ENCODE measurements around the gene IFT88. TPM values are rescaled to one million over a fixed set of nuclear protein-coding genes. Genes with fewer than 3 reads are reported as not detected.

Gene IFT88
- total and polyA plus RNA-seq, 2 of the 4 experiments (the other 2 are of a cell fraction): 5.5 to 8.6 TPM

DNA sequence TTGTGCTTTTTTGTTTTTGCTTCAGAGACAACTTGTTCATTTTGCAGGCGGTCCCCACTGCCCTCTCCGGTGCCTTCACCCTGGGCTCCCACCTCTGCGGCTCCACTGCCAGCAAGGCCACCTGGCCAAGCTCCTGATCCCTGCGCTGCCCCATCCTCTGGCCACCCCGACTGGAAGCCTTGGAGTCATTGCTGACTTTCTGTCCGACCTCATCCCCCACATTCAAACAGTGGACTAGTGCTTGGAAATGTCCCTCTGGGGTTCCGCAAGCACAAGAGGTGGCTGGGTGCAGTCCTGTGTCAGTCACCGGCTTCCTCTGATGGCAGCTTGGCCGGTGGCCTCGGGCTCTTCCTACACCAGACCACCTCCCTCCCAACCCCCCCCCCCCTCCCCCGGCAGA, 153.5 kb downstream of the IFT88 start:
- Histone ChIP-seq H3K27me3 (ENCODE audit: control insufficient read depth, insufficient read depth, low read length) (peaks cover 7% of the 10 kb centered on the region; the same call in 1 of the 2 replicates), H2AK5ac (ENCODE audit: low read depth, low read length) (no peak overlapping the region), H2BK15ac (ENCODE audit: low read depth, low read length) (no peak overlapping the region), H3K4me1 (ENCODE audit: control insufficient read depth, insufficient read depth, low read length) (peaks cover 2% of the 10 kb centered on the region; the same call in 1 of the 2 replicates), H3K9me1 (ENCODE audit: insufficient read depth, low read length) (peaks cover 6% of the 10 kb centered on the region; the same call in 1 of the 2 replicates), H4K20me1 (ENCODE audit: insufficient read depth, low read length) (no peaks in the 10 kb centered on the region), H2BK120ac (ENCODE audit: low read depth, low read length) (no peak overlapping the region), H4K8ac (ENCODE audit: low read depth in 2 of 2, low read length in 2 of 2) (no peak overlapping the region), H3K27ac (ENCODE audit: insufficient read depth, low read length) (no peak overlapping the region), H2BK5ac (ENCODE audit: low read depth, low read length, poor library complexity, severe bottlenecking) (no peak overlapping the region), H3K9ac (ENCODE audit: low read depth, low read length) (no peak overlapping the region), H3K79me1 (ENCODE audit: low read depth in 1 of 2, low read length in 2 of 2) (no peaks in the 10 kb centered on the region), H4K91ac (ENCODE audit: insufficient read depth, low read depth, low read length) (no peak overlapping the region), H3K36me3 (ENCODE audit: control insufficient read depth, insufficient read depth, low read length) (no peaks in the 10 kb centered on the region), H3K4ac (ENCODE audit: low read depth, low read length) (no peak overlapping the region), H2AFZ (replicated peaks; ENCODE audit: low read length, poor library complexity) (no peak overlapping the region), H3K18ac (ENCODE audit: low read depth, low read length) (no peak overlapping the region), H2AK9ac (replicated peaks; ENCODE audit: low read depth, low read length, poor library complexity) (no peak overlapping the region), H4K5ac (ENCODE audit: low read depth, low read length) (no peak overlapping the region), H3K23ac (ENCODE audit: low read depth, low read length) (no peak overlapping the region), H3K4me3 (ENCODE audit: insufficient read depth, low read depth, low read length) (no peak overlapping the region), H2BK20ac (ENCODE audit: low read depth, low read length) (no peak overlapping the region), H3K56ac (ENCODE audit: extremely low read depth, insufficient read depth, low read length) (no peak overlapping the region), H3K14ac (replicated peaks; ENCODE audit: low read depth, low read length) (no peak overlapping the region), H3K9me3 (ENCODE audit: control insufficient read depth, insufficient read depth, low read length) (no peaks in the 10 kb centered on the region), H3K4me2 (ENCODE audit: low read depth, low read length) (no peak overlapping the region)
- no peak for TF ChIP-seq CEBPB (IDR thresholded peaks at IDR 0.05; ENCODE audit: low read depth, low read length)
- no peak for TF ChIP-seq RAD21 (IDR thresholded peaks at IDR 0.05; ENCODE audit: low read length)
- POLR2A ChIA-PET (ENCODE audit: unreplicated experiment): interaction anchor here (0.6 kb wide), 1 partner anchor 436 kb away, joined by 11 read pairs; no protein-coding TSS in a partner anchor
- CTCF ChIA-PET: no interaction called here
- intact Hi-C loops (cut with micrococcal nuclease): no loop called here
- BruUV-seq (replicated peaks): no TSS peak
- DNase-seq: no peak
- in situ Hi-C loops (cut with MboI; ENCODE audit: low sequenced_read_pairs): loop anchor here (25.0 kb wide), 1 partner anchor 533 kb away; the partner anchor contains the start of gene GJB2
- dilution Hi-C loops (cut with HindIII; ENCODE audit: low sequenced_read_pairs, unreplicated experiment): no loop called here
- no peak for ATAC-seq (ENCODE audit: low read depth)
- 80% methylated on average over 1 of the region's 11 CpGs; no CpG with 5 or more reads in 1 of the 2 experiments for WGBS, 2 experiments (ENCODE audit: extremely low coverage in 2 of 2, insufficient read length in 1 of 2)

All from IMR-90 (cell line).